ENCODE measurements around the gene TRIM28.
"Not testable (repeated sequence)": the region's sequence is repeated elsewhere in the genome, so short reads cannot be mapped to it uniquely, and the experiment has no call there.

Gene TRIM28

GRCh38 chr19:58561373-58562121 lies 17.7 kb downstream of the TRIM28 start:
- no peak for DNase-seq (ENCODE audit: low read depth)

DNA sequence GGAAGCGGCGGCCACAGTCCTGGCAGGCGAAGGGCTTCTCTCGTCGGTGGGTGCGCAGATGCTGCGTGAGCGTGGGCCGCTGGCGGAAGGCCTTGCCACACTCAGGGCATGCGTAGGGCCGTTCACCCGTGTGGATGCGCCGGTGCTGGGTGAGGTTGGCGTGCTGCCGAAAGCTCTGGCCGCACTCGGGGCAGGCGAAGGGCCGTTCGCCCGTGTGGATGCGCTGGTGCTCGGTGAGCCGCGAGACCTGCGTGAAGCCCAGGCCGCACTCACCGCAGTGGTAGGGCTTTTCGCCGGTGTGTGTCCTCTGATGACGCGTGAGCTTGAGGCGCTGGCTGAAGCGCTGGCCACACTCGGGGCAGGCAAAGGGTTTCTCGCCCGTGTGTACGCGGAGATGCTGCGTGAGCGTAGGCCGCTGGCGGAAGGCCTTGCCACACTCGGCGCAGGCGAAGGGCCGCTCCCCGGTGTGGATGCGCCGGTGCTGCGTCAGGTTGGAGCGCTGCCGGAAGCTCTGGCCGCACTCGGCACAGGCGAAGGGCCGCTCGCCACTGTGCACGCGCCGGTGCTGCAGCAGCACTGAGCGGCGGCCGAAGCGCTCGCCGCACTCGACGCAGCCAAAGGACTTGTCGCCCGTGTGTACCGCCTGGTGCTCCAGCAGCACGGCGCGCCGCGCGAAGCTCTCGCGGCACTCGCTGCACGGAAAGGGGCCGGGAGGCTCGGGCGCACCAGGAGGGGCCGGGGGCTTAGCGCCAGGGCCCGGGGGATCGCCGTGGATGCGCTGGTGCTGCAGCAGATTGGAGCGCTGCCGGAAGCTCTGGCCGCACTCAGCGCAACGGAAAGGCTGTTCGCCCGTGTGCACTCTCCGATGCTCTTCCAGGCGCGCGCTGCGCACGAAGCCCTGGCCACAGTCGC lies 18.5 kb downstream of the TRIM28 start:
- no peak for DNase-seq (ENCODE audit: low read depth)

- no peak for DNase-seq (ENCODE audit: low read depth)
Measured at GRCh38 chr19:58563034-58563573, 19.2 kb downstream of the TRIM28 start.

DNA sequence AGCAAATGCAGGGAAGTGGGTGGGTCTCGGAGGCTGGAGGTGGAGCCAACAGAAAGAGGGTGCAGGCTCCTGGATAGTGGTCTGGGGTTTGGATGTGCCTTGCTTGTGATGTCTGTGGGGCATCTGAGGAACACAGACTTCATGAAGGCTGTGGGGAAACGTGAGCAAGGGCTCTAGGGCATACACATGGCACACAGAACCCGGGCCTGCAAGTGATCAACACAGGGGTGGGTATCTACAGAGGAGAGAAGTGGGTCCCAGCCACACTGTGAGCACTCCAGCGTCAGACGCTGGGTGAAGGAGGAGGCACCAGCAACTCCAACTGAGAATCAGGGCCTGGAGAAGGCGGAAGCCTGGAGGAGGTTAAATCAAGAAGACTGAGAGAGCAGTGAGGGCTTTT lies 20.0 kb downstream of the TRIM28 start:
- no peak for DNase-seq (ENCODE audit: low read depth)

- no peak for DNase-seq (ENCODE audit: low read depth)
Measured at GRCh38 chr19:58566989-58567388, 23.1 kb downstream of the TRIM28 start.

- DNase-seq (ENCODE audit: low read depth), result no peak
Measured at GRCh38 chr19:58568453-58569130, 24.7 kb downstream of the TRIM28 start.

DNA sequence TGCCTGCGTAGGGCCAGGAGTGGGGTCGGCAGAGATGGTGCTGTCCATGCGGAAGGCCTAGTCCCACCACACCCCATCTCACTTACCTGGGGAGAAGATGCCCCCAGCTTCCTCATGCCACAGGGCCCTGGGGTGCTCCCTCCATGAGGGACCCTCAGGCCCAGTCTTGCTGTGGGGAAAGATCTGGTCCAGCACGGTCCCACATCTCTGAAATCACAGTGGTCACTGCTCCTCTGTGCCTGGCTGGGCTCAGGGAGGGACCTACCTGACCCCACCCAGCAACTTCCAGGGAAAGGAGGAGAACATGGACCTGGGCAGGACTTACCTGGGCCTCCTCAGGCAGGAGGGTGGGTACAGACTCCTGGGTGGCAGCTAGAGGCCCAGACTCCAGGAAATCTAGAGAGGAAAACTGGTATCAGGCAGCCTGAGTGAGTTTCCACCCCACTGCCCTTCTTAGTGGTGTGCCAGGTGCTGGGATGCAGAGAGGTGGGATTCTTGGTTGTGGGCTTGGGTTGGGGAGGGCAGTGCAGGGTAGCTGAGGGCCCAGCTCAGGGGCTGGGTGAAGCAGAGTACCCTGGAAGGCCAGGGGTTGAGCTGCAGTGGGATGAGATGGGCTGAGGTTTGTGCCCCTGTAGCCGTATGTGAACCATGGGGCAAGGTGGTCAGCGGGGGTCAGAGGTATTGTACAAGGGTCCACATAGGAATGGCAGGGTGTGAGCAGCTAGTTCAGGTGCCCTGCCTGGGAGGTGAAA lies 25.5 kb downstream of the TRIM28 start:
- no peak for DNase-seq (ENCODE audit: low read depth)

- DNase-seq (ENCODE audit: low read depth), result no peak
Measured at GRCh38 chr19:58569943-58570670, 26.2 kb downstream of the TRIM28 start.

GRCh38 chr19:58570770-58571574 lies 27.1 kb downstream of the TRIM28 start:
- no peak for DNase-seq (ENCODE audit: low read depth)

DNA sequence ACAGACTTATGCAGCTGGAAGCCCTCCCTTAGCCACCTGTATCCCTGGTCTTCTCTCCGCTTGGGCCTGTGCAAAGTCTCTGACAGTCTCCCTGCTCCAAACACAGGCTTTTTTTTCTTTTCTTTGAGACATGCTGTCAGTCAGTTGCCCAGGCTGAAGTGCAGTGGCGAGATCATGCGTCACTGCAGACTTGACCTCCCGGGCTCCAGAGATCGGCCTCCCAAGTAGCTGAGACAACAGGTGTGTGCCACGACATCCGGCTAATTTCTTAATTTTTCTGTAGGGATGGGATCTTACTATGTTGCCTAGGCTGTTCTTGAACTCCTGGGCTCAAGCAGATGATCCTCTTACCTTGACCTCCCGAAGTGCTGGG lies 27.7 kb downstream of the TRIM28 start:
- no peak for DNase-seq (ENCODE audit: low read depth)

- no peak for DNase-seq (ENCODE audit: low read depth)
Measured at GRCh38 chr19:58572026-58572817, 28.4 kb downstream of the TRIM28 start.

DNA sequence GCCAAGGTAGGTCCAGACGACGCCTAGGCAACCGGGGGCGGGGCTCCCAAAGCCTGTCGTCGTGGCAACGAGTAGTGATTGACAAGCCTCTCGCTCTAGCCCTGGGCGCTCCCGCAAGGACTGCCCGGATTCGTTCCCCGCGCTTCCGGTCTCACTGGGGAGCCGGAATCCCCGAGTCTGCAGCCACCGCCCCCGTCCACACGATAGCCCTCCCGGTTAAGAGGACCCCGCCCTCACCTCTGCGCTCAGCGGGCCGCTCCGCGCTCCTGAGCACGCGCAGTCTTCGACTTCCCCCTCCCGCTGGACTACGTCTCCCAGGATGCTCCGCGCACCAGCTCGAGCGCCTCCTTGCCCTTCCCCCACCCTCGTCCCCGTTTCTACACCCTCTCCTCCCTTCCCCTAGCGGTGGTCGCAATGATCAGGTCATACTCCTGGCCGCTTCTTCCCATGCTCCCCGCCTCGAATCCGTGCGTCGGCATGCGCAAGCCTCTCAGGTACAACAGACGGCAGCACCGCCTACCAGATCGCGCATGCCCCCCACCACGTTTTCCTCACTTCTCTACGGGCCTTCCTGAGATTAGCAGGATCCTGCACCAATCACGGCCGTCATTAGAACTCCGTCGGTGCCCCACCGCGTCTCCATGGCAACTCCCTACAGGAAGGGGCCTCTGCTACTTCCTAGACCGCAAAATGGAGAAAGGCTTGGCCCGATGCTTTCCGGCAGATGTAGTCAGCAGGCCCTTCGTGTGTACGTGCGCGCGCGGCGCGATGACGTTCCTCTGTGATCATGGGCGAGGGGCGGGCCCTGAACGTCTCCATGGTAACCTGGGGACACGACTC lies 29.2 kb downstream of the TRIM28 start, which contains the start of gene MZF1:
TSS of gene MZF1 (minus strand) at position 518 of the 840 bp plus-strand sequence. CDS start 1,946 bp downstream, outside the sequence.
- peak; percentile 100 for DNase-seq (ENCODE audit: low read depth)

- DNase-seq (ENCODE audit: low read depth), result no peak
Measured at GRCh38 chr19:58573658-58574164, 29.8 kb downstream of the TRIM28 start.

DNA sequence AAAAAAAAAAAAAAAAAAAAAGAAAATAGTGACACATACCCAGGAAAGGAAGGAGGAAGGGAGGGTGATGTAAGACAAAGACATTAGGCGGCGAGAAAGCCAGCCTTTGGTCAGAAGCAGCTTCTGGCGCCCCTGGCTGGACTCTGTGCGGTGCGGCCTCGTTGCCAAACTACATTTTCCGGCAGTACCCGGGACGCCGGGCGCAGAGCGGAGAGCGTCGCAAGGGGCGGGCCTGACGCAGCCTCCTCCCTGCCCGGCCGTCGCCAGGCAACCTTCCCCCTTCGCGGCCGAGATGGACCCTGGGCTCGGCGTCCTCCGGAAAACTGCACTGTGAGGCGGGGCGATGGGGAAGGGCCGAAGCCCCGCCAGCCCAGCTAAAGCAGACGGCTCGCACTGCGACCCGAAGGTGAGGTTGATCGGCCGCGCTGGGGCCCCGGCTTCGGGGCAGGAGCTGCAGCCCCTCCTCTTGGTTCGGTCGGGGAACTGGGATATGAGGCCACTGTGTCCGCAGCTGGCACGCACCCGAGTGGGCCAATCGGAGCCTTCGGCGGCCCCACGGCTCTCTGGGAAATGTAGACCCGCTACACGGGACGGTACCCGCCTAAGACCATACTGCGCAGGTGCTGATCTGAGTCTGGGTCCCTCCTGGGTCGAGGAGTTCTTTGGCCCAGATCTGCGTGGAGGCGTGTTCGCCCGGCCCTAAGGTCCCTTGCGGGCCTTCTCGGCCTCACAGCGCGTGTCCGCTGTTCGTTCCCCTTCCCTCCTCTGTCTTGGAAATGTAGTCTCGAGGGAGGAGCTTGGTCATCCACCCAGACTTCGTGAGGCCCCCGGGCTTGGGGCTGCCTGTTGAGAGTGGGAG lies 31.5 kb downstream of the TRIM28 start:
- peak; percentile 63 for DNase-seq (ENCODE audit: low read depth)

DNA sequence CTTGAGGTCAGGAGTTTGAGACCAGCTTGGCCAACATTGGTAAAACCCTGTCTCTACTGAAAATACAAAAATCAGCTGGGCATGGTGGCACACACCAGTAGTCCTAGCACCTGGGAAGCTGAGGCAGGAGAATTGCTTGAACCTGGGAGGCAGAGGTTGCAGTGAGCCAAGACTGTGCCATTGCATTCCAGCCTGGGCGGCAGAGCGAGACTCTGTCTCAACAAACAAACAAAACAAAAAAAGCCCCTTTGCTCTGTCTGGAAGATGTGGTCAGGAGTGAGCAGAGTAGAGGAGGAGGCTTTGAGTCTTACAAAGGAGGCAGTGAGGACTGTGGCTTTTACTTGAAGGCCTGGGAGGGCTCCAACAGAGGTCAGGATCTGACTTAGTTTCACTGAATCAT lies 33.7 kb downstream of the TRIM28 start:
- DNase-seq (ENCODE audit: low read depth), result not testable (repeated sequence)

GRCh38 chr19:58578012-58578925 lies 34.4 kb downstream of the TRIM28 start:
- no peak for DNase-seq (ENCODE audit: low read depth)
